Fibroblast of skin of back (primary cell): ENCODE measurements around the gene SPDYC.
A peak's percentile ranks its signal among the peaks of the same experiment; 100 is the strongest.

Experiments used
- DNase-seq: peaks from one replicate; pipeline ENCODE4 v3.0.0-alpha.2; 2013

The SPDYC gene

DNA sequence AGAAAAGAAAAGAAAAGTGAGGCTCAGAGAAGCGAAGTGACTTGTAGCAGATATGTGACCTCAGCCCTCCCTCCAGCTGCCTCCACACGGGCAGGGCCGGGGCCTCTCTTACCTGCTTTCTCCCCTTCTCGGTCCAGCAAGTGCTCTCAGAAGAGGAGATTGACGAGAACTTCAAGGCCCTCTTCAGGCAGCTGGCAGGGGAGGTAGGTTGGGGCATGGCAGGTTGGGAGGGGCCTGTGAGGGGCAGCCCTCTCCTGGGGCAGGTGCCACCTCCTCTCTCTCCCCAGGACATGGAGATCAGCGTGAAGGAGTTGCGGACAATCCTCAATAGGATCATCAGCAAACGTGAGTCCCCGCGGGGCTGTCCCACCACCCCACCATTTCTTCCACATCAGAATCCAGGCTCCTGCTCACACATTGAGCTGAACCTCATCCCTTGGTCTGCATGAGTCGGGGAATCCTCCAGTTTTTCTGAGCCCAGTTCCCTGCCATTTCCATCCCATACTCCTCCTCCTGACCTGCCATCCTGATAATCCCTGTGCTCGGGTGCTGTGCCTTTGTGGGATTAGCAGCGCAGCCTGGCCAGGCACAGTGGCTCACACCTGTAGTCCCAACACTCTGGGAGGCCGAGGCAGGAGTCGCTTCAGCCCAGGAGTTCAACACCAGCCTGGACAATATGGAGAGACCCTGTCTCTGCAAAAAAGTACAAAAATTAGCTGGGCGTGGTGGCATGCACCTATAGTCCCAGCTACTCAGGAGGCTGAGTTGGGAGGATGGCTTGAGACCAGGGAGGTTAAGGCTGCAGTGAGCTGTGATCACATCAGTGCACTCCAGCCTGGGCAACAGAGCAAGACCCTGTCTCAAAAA is 38.1 kb downstream of the SPDYC start:
- DNase-seq, result no peak

DNA sequence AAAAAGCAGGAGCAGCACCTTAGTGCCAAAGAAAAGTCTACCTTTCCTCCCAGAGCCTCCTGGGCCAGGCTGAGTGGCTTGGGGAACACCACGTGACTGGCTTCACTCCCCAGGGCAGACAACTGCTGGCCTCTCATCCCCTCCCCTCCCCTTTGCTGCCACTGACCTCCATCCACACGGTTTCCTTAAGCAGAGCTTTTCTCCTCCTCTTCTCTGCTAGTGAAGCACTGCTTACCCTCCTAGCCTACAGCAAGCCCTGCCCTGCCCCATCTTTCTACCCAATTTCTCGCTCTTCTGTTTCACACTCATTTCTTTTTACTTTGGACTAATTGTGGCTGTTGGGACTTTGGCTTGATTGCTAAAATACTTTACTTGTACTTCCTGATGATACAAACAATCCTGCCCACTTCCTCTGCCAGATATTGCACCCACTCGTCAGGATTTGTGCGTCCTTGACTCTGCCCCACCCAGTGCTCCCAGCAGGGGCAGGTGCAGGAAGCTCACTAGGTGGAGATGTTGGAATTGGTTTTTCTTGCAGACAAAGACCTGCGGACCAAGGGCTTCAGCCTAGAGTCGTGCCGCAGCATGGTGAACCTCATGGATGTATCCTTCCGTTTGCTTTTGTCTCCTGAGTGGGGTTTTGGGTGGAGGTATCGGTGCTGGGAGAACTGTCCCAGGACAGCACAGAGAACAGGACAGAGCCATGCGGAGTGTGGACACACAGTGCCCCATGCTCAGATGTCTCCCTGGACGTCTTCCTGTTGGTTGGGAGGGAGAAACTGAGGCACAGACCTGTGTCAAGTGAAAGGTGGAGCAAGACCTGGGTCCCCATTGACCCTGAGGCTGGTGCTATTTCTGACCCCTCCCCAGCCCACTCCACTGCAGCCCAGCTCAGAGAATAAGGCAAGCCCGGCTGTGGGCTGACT is 39.0 kb downstream of the SPDYC start:
- no peak for DNase-seq

DNA sequence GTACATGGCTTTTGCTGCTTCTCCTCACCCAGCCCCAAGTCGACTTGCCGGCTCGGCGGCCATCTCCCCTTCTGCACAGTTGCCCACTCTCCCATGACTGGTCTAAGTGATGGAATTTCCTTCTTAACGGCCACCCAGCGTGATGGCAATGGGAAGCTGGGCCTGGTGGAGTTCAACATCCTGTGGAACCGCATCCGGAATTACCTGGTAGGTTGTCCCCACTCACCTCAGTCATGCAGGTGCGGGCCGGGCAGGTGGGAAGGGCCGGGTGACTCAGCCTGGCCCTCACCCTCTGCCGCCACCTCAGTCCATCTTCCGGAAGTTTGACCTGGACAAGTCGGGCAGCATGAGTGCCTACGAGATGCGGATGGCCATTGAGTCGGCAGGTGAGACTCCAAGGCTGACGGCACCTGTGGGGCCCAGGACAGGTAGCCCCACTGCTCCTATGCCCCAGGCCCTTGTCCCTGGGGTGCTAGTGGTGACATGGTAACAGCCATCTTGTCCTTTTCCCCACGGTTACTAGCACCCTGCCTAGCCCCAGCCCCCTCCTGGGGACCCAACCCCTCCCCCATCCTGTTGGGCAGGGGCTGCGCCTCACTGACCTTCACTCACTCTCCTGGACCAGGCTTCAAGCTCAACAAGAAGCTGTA is 39.8 kb downstream of the SPDYC start:
- DNase-seq, result no peak

DNA sequence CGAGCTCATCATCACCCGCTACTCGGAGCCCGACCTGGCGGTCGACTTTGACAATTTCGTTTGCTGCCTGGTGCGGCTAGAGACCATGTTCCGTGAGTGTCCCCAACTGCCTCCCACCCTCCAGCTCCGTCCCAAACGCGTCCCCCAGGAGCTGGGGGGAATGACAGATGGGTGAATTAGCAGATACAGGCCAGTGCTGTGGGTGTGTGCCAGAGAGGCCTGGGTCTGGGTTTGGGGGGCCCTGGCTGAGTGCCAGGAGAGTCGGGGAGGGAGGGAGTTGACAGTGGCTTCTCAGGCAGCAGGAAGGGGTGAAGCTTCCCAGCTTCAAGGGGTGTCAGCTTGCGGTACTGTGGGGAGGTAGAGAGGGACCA is 40.3 kb downstream of the SPDYC start:
- DNase-seq, result no peak

DNA sequence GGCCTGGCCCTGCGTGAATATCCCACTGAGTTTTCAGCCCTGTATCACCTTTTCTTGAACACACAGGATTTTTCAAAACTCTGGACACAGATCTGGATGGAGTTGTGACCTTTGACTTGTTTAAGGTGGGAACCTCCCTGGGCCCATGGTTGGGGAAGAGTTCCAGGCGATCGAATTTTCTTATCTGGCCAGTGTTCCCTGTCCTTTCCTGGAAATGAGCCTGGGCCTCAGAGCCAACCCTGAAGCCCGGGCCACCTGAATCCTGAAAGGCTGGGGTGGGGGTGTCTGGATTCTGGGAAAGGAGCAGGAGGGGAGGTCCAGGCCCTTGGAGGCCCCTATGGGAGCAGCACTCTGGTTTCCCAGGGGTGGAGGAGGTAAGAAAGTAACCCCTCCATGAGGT is 40.7 kb downstream of the SPDYC start:
- DNase-seq, result no peak

DNA sequence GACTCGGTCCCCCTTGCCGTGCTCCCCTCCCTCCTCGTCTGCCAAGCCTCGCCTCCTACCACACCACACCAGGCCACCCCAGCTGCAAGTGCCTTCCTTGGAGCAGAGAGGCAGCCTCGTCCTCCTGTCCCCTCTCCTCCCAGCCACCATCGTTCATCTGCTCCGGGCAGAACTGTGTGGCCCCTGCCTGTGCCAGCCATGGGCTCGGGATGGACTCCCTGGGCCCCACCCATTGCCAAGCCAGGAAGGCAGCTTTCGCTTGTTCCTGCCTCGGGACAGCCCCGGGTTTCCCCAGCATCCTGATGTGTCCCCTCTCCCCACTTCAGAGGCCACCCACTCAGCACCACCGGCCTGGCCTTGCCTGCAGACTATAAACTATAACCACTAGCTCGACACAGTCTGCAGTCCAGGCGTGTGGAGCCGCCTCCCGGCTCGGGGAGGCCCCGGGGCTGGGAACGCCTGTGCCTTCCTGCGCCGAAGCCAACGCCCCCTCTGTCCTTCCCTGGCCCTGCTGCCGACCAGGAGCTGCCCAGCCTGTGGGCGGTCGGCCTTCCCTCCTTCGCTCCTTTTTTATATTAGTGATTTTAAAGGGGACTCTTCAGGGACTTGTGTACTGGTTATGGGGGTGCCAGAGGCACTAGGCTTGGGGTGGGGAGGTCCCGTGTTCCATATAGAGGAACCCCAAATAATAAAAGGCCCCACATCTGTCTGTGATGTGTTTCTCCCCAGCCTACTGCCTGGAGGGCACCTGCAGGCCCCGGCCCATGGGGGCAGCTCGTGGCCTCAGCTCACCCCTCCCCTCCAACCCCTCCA is 41.5 kb downstream of the SPDYC start:
- DNase-seq, result no peak

DNA sequence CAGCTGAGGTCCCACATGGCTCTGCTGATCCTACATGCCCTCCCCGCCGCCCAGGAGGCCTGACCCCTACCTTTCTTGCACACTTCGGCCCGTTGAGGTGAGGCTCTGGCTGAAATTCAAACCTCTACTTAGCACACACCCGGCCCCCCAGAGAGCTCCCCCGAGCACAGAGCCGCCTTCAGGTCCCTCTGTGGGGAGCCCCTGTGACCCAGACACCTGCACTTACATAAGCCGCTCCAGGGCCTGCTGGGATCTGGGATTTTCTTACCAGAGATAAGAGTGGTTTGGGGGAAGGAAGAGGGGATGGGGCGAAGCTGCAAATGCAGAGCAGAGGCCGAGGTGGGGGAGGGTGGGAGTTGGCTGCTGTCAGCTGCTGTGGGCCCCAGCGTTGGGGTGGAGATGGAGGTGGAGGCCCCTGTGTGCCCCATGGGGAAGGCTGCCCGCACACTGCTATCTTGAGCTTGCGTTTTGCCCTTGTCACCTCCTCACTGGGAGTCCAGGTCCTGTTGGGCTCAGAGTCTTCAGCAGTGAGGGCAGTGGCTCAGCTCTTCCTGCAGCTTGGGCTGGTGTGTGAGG is 42.3 kb downstream of the SPDYC start:
- DNase-seq, result no peak

DNA sequence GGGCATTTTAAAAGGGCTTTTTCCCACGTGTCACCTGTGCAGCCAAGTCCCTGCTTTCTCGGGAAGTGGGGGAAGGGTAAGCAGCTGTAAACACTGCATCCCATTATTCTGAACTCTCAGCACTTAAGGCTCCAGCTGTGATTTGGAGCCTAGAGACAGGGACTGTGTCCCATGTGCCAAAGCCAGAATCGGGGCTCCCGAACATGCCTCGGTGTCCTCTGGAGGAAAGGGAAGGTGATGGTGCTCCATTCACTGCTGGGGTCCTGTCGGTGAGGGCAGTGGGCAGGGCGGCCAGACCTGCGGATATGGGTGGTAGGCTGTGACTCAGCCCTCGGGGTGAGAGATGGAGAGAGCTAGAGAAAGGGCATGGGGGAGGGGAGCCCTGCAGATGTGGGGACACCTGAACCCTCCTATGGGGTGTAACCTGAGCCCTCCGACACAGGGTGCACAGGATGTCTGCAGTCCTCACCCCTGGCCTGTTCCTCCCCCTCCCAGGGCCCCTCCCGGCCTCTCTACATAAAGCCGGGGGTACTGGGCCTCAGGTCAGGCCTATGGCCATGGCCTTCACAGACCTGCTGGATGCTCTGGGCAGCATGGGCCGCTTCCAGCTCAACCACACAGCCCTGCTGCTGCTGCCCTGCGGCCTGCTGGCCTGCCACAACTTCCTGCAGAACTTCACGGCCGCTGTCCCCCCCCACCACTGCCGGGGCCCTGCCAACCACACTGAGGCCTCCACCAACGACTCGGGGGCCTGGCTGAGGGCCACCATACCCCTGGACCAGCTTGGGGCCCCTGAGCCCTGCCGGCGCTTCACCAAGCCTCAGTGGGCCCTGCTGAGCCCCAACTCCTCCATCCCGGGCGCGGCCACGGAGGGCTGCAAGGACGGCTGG is 43.5 kb downstream of the SPDYC start:
- peak; percentile 6 for DNase-seq

DNA sequence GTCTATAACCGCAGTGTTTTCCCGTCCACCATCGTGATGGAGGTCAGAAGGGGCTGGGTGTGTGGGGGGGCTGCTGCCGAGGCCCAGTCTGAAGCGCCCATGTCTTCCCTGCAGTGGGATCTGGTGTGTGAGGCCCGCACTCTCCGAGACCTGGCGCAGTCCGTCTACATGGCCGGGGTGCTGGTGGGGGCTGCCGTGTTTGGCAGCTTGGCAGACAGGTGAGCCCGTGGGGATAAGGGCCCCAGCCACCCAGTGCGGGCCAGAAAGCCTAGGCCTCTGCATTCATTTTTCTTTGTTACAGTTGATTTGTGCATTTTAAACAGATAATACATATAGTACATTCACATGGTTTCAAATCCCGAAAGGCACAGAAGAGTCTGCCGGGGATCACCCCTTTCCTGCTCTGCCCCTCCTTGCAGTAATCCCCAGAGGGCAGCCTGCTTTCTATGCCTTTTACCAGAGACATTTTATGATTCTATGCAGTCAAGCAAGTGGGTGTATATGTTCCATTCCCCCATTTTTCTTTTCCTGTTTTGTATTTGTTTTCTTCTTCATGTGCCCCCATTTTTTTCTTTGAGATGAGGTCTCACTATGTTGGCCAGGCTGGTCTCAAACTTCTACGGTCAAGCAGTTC is 44.3 kb downstream of the SPDYC start:
- no peak for DNase-seq

DNA sequence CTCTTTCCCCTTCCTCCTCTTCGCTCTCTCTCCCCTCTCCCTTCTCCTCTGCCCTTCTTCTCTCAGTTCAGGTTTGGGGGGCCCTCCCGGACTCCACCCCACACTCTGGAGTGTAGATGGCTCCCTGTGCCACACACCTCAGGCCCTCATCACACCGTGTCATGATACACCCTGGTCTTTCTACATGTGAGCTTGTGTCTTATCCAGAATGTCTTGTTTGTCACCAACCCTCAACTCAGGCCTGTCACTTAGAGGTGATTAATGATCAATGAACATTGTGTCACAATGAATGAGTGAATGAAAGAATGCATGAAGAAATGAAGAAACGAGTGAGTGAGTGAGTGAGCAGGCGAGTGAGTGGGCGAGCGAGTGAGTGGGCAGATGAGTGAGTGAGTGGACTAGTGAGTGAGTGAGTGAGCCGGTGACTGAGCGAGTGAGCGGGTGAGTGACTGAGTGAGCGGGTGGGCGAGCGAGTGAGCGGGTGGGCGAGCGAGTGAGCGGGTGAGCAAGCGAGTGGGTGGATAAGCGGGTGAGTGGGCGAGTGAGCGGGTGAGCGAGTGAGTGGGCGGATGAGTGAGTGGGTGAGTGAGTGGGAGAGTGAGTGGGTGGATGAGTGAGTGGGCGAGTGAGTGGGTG is 45.5 kb downstream of the SPDYC start:
- no peak for DNase-seq

DNA sequence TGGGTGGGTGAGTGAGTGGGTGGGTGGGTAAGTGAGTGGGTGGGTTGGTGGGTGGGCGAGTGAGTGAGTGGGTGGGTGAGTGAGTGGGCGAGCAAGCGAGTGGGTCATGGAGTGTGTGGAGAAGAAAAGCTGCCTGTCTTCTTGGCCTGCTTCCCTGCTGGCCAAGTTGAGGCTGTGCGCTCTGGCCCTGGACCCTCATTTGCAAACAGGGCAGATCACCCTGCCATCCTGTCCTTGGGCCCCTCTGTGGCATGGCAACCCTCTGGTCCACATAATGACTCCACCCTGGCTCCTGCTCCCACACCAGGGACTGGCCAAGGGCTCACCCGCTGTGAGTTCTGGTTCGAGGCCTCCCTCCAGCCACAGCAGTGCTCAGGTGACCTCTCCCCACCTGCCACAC is 46.8 kb downstream of the SPDYC start:
- DNase-seq, result no peak

DNA sequence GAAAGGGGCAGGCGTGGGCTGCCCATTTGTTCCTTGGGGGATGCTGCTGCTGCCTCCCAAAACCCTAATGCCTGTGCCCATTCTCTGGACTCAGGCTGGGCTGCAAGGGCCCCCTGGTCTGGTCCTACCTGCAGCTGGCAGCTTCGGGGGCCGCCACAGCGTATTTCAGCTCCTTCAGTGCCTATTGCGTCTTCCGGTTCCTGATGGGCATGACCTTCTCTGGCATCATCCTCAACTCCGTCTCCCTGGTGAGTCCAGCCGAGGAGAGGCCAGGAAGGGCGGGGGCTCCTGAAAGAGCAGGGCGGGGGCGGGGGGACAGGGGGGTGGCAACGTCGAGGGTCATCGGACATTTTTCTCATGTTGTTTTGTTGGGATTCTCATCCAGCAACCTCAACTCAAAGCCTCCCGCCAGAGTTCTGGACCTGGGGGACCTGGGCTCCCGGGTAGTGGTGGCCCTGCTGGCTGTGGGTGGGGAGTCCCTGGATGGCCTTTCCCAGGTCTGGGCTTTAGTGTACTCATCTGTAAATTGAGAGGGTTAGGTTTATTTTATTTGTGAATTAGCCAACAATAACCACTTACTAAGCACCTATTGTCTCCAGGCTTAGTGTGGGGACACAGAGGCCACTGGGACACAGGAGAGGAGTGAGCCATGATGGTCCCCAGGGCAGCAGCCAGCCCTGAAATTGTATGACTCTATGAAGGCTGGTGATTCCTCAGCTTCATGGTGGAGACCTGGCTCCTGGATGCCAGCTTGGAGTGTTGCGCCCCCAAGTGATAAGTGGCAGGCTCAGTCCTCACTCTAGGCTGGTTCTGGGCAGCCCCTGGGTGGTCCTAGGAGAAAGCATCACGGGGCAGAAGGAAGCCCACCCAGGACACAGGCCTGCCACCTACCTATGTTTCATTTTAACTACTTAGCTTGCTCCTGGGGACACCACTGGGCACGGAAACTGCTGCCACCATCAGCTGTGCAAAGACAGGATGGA is 47.7 kb downstream of the SPDYC start:
- no peak for DNase-seq

DNA sequence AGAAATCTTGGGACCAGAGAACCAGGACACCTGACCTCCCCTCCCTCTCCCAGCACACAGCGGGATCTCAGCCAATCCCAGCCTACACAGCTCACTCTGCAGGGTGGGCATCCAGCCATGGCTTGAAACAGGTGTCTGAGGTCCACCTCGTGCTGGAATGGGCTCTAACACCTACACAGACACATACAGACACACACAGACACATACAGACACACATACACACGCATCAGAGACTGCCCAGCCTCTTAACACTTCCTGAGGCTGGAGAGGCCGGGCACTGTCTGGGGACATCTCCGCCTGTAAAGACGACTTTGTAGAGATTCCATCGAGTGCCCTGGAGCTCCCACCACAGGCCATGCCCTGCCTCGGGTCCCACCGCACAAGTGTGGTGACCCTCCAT is 48.4 kb downstream of the SPDYC start:
- DNase-seq, result no peak

DNA sequence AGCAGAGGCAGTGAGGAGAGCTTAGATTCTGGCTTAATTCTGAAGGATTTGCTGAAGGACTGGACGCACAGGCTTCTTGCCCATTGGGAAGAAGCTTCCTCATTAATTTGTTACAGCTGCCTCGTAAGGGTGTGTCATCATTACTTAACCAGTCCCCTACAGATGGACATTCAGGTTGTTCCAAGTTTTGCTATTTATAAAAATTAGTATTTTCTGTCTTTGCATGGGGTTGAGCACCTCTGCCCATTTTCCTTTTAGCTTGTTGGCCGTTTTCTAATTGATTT is 49.8 kb downstream of the SPDYC start:
- DNase-seq, result no peak

DNA sequence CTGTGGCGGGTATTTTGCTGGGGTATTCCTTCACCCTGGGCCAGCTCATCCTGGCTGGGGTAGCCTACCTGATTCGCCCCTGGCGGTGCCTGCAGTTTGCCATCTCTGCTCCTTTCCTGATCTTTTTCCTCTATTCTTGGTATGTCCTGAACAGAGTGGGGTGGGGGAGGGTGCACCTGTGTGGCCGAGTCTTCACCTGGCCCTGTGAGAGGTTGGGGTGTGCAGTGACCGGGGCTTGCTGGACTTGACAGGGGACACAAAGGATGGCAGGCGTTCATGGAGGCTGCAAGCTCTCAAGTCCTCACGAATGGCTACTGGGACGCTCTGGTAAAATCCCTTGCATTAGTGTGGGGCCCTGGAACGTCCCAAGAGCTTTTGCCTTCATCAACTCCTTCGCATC is 51.0 kb downstream of the SPDYC start:
- DNase-seq, result no peak
